Heart left ventricle (tissue), 13 donors: ENCODE data around the gene TPRKB.

ENCODE experiments used
- CTCF ChIP-seq, 12 donors: fragments of 200-600 bp; sonication (generic) in 4 of 12; IDR thresholded peaks; one replicate each; pipeline versions ENCODE4 v1.5.0 to v1.8.0; 2018 to 2022; ENCODE audit warnings: antibody characterized with exemption in 12 of 12, mild to moderate bottlenecking in 5 of 12
- POLR2A ChIP-seq, 2 donors: fragments of 450-650 bp; IDR thresholded peaks; one replicate each; pipeline ENCODE4 v1.6.1; 2017; ENCODE audit warnings: antibody characterized with exemption in 2 of 2, mild to moderate bottlenecking in 2 of 2, moderate library complexity in 2 of 2
- donor health status: ischemic (EF 13 %, LVEDD 7.1; RV severe dilation, severe dysfunction).
- donor health status: DM: no; HTN: yes; CAD: no.
- donor health status: DM: no; HTN: no; CAD: no.
- donor health status: ischemic (EF 25% LVEDD 6.9; RV normal size, moderate dysfunction).
- donor health status: ischemic (EF 25% LVEDD 5.7; RV mildly dilated, moderate dysfunction).
- donor health status: ischemic (EF 35%, LVEDD 5.7; RV mildly dilated, moderate dysfunction).
- donor health status: nonischemic (EF 11% LVEDD 7.7; RV severe dilation, severe dysfunction).
- donor health status: DM: yes; HTN: yes; CAD: no.
- donor health status: PGD.
- donor health status: ischemic (EF 29% LVEDD 5.4; RV normal size, mild dysfunction).
- donor health status: nonischemic (EF 23%, LVEDD 6.1; RV moderate dilation, normal function).

- TF ChIP-seq CTCF (IDR thresholded peaks at IDR 0.05) (no peak), POLR2A (IDR thresholded peaks at IDR 0.05) (no peak)
Measured at GRCh38 chr2:73703675-73704074, 33.5 kb downstream of the TPRKB start.
